Renal cortical epithelial cell (primary cell): ENCODE results near the gene PDP2. TPM values are rescaled to one million over a fixed set of nuclear protein-coding genes. Genes with fewer than 3 reads are reported as not detected.

Experiments
- DNase-seq: peaks from one replicate; pipeline ENCODE4 v3.0.0-alpha.2; 2011; ENCODE audit warnings: low read depth
- total RNA-seq: library from RNA; depleted of rRNA; stranded (reverse); fragments of >200 nt; gene quantifications from 2 replicates; pipeline ENCODE4 v1.2.3, GENCODE V29; 2014

The PDP2 gene
- total RNA-seq, 1 donor from 2014 or later = 11.5 TPM

- DNase-seq = peak; percentile 70
Measured at GRCh38 chr16:66935314-66936011, 55.1 kb downstream of the PDP2 start, which contains the start of gene CES2. CES2 (plus strand) TSS chr16:66935516; CDS start chr16:66935636, 120 bp downstream.

GRCh38 chr16:66936462-66936861, 56.1 kb downstream of the PDP2 start:
- DNase-seq = no peak

- no peak for DNase-seq
Measured at GRCh38 chr16:66936889-66937554, 56.7 kb downstream of the PDP2 start.

- no peak for DNase-seq
Measured at GRCh38 chr16:66937725-66938337, 57.5 kb downstream of the PDP2 start.

- DNase-seq = no peak
Measured at GRCh38 chr16:66939366-66939765, 59.1 kb downstream of the PDP2 start.

GRCh38 chr16:66940236-66940635, 59.9 kb downstream of the PDP2 start:
- DNase-seq = no peak

Other genes starting within 250 kb of the PDP2 start
- gene CMTM4, start 183.8 kb upstream of the PDP2 start, total RNA-seq = 83.9 and 112 TPM in 2 replicates
- 157 and 172 TPM in 2 replicates for gene DYNC1LI2, start 128.9 kb upstream of the PDP2 start, total RNA-seq
- 0.15 and 0.35 TPM in 2 replicates for gene TERB1, start 78.9 kb upstream of the PDP2 start, total RNA-seq
- gene NAE1, start 49.5 kb upstream of the PDP2 start, total RNA-seq = 81.0 and 110 TPM in 2 replicates
- not detected in 2 replicates for gene CA7, start 36.1 kb upstream of the PDP2 start, total RNA-seq
- 7.8 and 414 TPM in 2 replicates for gene CDH16, start 38.4 kb downstream of the PDP2 start, total RNA-seq
- 177 and 379 TPM in 2 replicates for gene RRAD, start 45.0 kb downstream of the PDP2 start, total RNA-seq
- 129 and 264 TPM in 2 replicates for gene CIAO2B, start 53.9 kb downstream of the PDP2 start, total RNA-seq
- 34.7 and 53.9 TPM in 2 replicates for gene CES2, start 55.0 kb downstream of the PDP2 start, total RNA-seq
- gene CES3, start 80.8 kb downstream of the PDP2 start, total RNA-seq = 0.69 and 1.3 TPM in 2 replicates
- 2.1 and 13.6 TPM in 2 replicates for gene CES4A, start 108.1 kb downstream of the PDP2 start, total RNA-seq
- 113 and 132 TPM in 2 replicates for gene CBFB, start 148.6 kb downstream of the PDP2 start, total RNA-seq
- gene PHAF1, start 229.4 kb downstream of the PDP2 start, total RNA-seq = 9.0 and 25.5 TPM in 2 replicates